IPS-18c (cell line): ENCODE measurements around the gene PAK6.

Experiments used
- H3K4me3 ChIP-seq: 2 replicates; pipeline ENCODE4 v1.7.0; 2013; ENCODE audit warnings: low read depth, mild to moderate bottlenecking, low read length, moderate library complexity; ENCODE audit not compliant: insufficient read depth
- H3K9me3 ChIP-seq: one replicate; pipeline ENCODE4 v1.6.1; 2013; ENCODE audit warnings: mild to moderate bottlenecking, low read length, moderate library complexity; ENCODE audit not compliant: control insufficient read depth, insufficient read depth

PAK6 gene

GRCh38 chr15:40250771-40251483 lies 12.1 kb downstream of the PAK6 start:
- Histone ChIP-seq H3K4me3 (no peak overlapping the region), H3K9me3 (no peaks in the 10 kb centered on the region)

- no peak overlapping the region; the same call in 1 of the 2 replicates for H3K4me3 ChIP-seq
- H3K9me3 ChIP-seq, result no peaks in the 10 kb centered on the region
Measured at GRCh38 chr15:40251486-40252140, 12.8 kb downstream of the PAK6 start.

GRCh38 chr15:40252141-40252437 lies 13.2 kb downstream of the PAK6 start:
- H3K9me3 ChIP-seq, result no peaks in the 10 kb centered on the region
- H3K4me3 ChIP-seq, result peak overlapping the region; percentile 52; the same call in 1 of the 2 replicates

GRCh38 chr15:40252438-40253166 lies 13.7 kb downstream of the PAK6 start:
- Histone ChIP-seq H3K4me3 (peak overlapping the region; percentile 52), H3K9me3 (no peaks in the 10 kb centered on the region)

GRCh38 chr15:40253167-40253790 lies 14.4 kb downstream of the PAK6 start:
- Histone ChIP-seq H3K4me3 (peak overlapping the region; percentile 52), H3K9me3 (no peaks in the 10 kb centered on the region)

- Histone ChIP-seq H3K4me3 (no peak overlapping the region), H3K9me3 (no peaks in the 10 kb centered on the region)
Measured at GRCh38 chr15:40254452-40254851, 15.6 kb downstream of the PAK6 start.

GRCh38 chr15:40255033-40255432 lies 16.2 kb downstream of the PAK6 start:
- Histone ChIP-seq H3K4me3 (no peak overlapping the region), H3K9me3 (no peaks in the 10 kb centered on the region)

- Histone ChIP-seq H3K9me3 (no peaks in the 10 kb centered on the region), H3K4me3 (no peak overlapping the region)
Measured at GRCh38 chr15:40256638-40257235, 17.9 kb downstream of the PAK6 start.

- Histone ChIP-seq H3K9me3 (no peaks in the 10 kb centered on the region), H3K4me3 (no peak overlapping the region)
Measured at GRCh38 chr15:40257656-40258450, 19.0 kb downstream of the PAK6 start.

GRCh38 chr15:40258544-40258943 lies 19.7 kb downstream of the PAK6 start:
- no peaks in the 10 kb centered on the region for H3K9me3 ChIP-seq
- no peak overlapping the region for H3K4me3 ChIP-seq

- no peaks in the 10 kb centered on the region for H3K9me3 ChIP-seq
- H3K4me3 ChIP-seq, result no peak overlapping the region
Measured at GRCh38 chr15:40259021-40259420, 20.2 kb downstream of the PAK6 start.

GRCh38 chr15:40263024-40263754 lies 24.3 kb downstream of the PAK6 start:
- H3K4me3 ChIP-seq, result no peak overlapping the region
- H3K9me3 ChIP-seq, result no peaks in the 10 kb centered on the region

- H3K9me3 ChIP-seq, result no peaks in the 10 kb centered on the region
- no peak overlapping the region for H3K4me3 ChIP-seq
Measured at GRCh38 chr15:40264321-40265153, 25.7 kb downstream of the PAK6 start.

GRCh38 chr15:40265355-40265754 lies 26.5 kb downstream of the PAK6 start:
- no peaks in the 10 kb centered on the region for H3K9me3 ChIP-seq

GRCh38 chr15:40265875-40266274 lies 27.0 kb downstream of the PAK6 start:
- Histone ChIP-seq H3K9me3 (no peaks in the 10 kb centered on the region), H3K4me3 (no peak overlapping the region)

More at GRCh38 chr15:40265355-40265754, 26.5 kb downstream of the PAK6 start:
- H3K4me3 ChIP-seq, result no peak overlapping the region
